ENCODE measurements around the gene ZFYVE28. TPM values are rescaled to one million over a fixed set of nuclear protein-coding genes. Genes with fewer than 3 reads are reported as not detected.
"Not testable (repeated sequence)": the region's sequence is repeated elsewhere in the genome, so short reads cannot be mapped to it uniquely, and the experiment has no call there.

Gene ZFYVE28
- total RNA-seq, 6 donors from 2014 or later, result 10.8 to 51.3 (median 15.2) TPM

DNA sequence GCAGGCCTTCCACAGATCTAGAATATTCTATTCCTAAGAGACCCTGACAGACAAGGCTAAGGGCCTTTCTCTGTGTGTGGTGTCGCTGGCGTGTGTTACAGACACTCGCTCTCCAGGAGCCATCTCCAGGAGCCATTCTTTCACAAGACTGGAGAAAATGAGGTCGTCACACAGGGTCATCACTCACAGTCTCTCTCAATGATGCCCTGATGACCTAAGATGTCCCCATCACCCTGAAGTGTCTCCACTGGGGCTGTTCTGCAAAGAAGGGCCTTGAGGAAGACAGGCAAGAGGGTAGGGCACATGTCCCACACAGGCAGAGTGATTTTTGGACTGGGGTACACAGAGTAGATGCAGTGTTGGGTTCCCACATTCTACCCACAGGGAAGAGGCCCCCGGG is 34.7 kb downstream of the ZFYVE28 start:
- 89 to 90% methylated on average over 5 of the region's 5 CpGs for WGBS, 2 donors
- ATAC-seq (ENCODE audit: low FRiP score in 2 of 2) (no peak), DNase-seq (no peak)
- Histone ChIP-seq H3K27me3 (no peaks in the 10 kb centered on the region), H3K4me3 (no peak overlapping the region), H3K9me3 (no peaks in the 10 kb centered on the region), H3K36me3 (no peaks in the 10 kb centered on the region), H3K27ac (no peak overlapping the region), H3K4me1 (peaks cover 0 to 6% (median 1%) of the 10 kb centered on the region in 4 donors)
- TF ChIP-seq, protein P1, sequence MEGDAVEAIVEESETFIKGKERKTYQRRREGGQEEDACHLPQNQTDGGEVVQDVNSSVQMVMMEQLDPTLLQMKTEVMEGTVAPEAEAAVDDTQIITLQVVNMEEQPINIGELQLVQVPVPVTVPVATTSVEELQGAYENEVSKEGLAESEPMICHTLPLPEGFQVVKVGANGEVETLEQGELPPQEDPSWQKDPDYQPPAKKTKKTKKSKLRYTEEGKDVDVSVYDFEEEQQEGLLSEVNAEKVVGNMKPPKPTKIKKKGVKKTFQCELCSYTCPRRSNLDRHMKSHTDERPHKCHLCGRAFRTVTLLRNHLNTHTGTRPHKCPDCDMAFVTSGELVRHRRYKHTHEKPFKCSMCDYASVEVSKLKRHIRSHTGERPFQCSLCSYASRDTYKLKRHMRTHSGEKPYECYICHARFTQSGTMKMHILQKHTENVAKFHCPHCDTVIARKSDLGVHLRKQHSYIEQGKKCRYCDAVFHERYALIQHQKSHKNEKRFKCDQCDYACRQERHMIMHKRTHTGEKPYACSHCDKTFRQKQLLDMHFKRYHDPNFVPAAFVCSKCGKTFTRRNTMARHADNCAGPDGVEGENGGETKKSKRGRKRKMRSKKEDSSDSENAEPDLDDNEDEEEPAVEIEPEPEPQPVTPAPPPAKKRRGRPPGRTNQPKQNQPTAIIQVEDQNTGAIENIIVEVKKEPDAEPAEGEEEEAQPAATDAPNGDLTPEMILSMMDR (IDR thresholded peaks at IDR 0.05), result no peak
- no peak for TF ChIP-seq EP300 (IDR thresholded peaks at IDR 0.05)
- no peak for TF ChIP-seq POLR2AphosphoS5 (IDR thresholded peaks at IDR 0.05)
- no peak for TF ChIP-seq POLR2A (IDR thresholded peaks at IDR 0.05)

DNA sequence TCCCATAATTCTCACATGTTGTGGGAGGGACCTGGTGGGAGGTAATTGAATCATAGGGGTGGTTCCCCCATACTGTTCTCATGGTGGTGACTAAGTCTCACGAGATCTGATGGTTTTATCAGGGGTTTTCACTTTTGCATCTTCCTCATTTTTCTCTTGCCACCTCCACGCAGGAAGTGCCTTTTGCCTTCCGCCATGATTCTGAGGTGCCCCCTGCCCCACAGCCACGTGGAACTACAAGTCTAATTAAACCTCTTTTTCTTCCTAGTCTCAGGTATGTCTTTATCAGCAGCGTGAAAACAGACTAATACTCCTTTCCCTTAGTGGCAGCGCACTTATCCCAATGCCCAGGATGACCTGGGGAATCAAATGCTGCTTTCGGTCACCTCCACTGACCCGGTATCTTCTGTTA is 35.2 kb downstream of the ZFYVE28 start:
- H3K4me1 ChIP-seq; H3K9me3 ChIP-seq; H3K4me3 ChIP-seq; DNase-seq; H3K36me3 ChIP-seq; H3K27me3 ChIP-seq; ATAC-seq (ENCODE audit: low FRiP score in 2 of 2); H3K27ac ChIP-seq: not testable (repeated sequence)
- 82 to 84% methylated on average over 8 of the region's 8 CpGs for whole genome bisulfite sequencing, 2 donors

DNA sequence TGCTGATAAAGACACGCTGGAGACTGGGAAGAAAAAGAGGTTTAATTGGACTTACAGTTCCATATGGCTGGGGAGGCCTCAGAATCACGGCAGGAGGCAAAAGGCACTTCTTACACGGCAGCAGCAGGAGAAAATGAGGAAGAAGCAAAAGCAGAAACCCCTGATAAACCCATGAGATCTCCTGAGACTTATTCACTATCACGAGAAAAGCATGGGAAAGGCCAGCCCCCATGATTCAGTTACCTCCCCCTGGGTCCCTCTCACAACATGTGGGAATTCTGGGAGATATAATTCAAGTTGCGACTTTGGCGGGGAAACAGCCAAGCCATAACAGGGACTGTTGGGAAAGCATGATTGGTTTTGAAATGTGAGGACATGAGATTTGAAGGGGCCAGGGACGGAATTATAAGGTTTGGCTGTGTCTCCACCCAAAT is 35.7 kb downstream of the ZFYVE28 start:
- not testable (repeated sequence) for H3K27me3 ChIP-seq; H3K36me3 ChIP-seq; H3K4me3 ChIP-seq; H3K9me3 ChIP-seq; H3K4me1 ChIP-seq; DNase-seq; H3K27ac ChIP-seq; ATAC-seq (ENCODE audit: low FRiP score in 2 of 2)
- 70 to 78% methylated on average over 7 of the region's 7 CpGs for WGBS, 2 donors

DNA sequence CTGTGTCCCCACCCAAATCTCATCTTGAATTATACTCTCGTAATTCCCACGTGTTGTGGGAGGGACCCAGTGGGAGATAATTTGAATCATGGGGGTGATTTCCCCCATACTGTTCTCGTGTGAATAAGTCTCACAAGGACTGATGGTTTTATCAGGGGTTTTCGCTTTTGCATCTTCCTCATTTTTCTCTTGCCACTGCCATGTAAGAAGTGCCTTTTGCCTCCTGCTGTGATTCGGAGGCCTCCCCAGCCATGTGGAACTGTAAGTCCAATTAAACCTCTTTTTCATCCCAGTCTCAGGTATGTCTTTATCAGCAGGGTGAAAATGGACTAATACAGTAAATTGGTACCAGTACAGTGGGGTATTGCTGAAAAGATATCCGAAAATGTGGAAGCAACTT is 37.9 kb downstream of the ZFYVE28 start:
- H3K9me3 ChIP-seq; DNase-seq; H3K27ac ChIP-seq; H3K36me3 ChIP-seq; H3K4me1 ChIP-seq; H3K4me3 ChIP-seq; H3K27me3 ChIP-seq; ATAC-seq (ENCODE audit: low FRiP score in 2 of 2): not testable (repeated sequence)
- 80 to 88% methylated on average over 6 of the region's 6 CpGs for WGBS, 2 donors

DNA sequence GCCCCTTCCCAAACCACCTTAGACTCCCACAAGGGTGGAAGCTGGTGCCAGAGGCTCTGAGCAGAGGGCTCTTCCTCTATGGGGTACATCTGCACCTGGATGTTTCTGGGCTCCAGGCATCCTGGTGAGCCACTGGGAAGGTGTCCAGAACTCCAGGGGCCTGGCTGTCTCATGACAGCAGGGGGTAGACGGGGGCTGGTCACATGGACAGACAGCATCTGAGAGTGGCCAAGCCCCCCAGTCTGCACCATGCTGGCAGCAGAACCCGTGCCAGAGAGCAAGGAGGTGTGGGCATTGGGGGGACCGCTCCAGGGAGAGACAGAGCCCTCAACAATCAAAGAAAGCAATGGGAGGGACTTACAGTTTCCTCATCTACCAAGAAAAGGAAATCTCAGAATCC is 39.5 kb downstream of the ZFYVE28 start:
- no peak for TF ChIP-seq POLR2AphosphoS5 (IDR thresholded peaks at IDR 0.05)
- TF ChIP-seq, protein P1 (IDR thresholded peaks at IDR 0.05), result no peak
- TF ChIP-seq EP300 (IDR thresholded peaks at IDR 0.05), result no peak
- TF ChIP-seq POLR2A (IDR thresholded peaks at IDR 0.05), result no peak
- Histone ChIP-seq H3K36me3 (no peaks in the 10 kb centered on the region), H3K4me3 (no peak overlapping the region), H3K4me1 (no peaks in the 10 kb centered on the region), H3K9me3 (no peaks in the 10 kb centered on the region), H3K27ac (no peak overlapping the region), H3K27me3 (no peaks in the 10 kb centered on the region)
- WGBS, 2 donors, result 67% methylated on average over 3 of the region's 3 CpGs; no CpG with 5 or more reads in 1 of the 2 donors
- DNase-seq, result no peak
- no peak for ATAC-seq (ENCODE audit: low FRiP score in 2 of 2)

DNA sequence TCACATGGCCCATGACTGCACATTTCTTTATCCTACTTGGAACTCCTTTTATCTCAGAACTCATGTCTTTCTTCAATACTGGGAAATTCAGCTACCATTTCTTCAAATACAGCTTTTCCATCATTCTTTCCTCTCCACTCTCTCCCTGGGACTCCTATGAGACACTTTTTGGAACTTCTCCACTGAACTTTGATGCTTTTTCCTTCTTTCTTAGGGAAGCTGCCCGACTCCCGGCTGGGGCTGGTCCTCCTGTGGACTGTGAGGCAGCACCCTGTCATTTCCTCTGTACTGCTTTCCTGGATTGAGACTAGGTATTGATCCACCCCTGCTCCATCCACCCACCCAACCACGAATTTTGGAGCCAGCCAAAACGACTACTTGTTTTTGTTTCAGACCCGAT is 40.0 kb downstream of the ZFYVE28 start:
- 79 to 84% methylated on average over 5 of the region's 5 CpGs for WGBS, 2 donors
- H3K4me3 ChIP-seq, result no peak overlapping the region
- TF ChIP-seq POLR2AphosphoS5 (IDR thresholded peaks at IDR 0.05) (no peak), POLR2A (IDR thresholded peaks at IDR 0.05) (no peak), EP300 (IDR thresholded peaks at IDR 0.05) (no peak)
- TF ChIP-seq, protein P1 (IDR thresholded peaks at IDR 0.05), result no peak

More for the DNA sequence above, 40.0 kb downstream of the ZFYVE28 start:
- H3K27ac ChIP-seq, result no peak overlapping the region
- H3K27me3 ChIP-seq, result no peaks in the 10 kb centered on the region
- H3K36me3 ChIP-seq, result no peaks in the 10 kb centered on the region
- DNase-seq, result no peak
- H3K4me1 ChIP-seq, result no peaks in the 10 kb centered on the region
- no peaks in the 10 kb centered on the region for H3K9me3 ChIP-seq
- no peak for ATAC-seq (ENCODE audit: low FRiP score in 2 of 2)
